ENCODE data around the gene SEC24A. TPM values are rescaled to one million over a fixed set of nuclear protein-coding genes. Genes with fewer than 3 reads are reported as not detected.

The SEC24A gene
- total RNA-seq (2022; extraction: Qiagen RNA extraction; ENCODE audit: low read depth) = 9.9 to 17.1 TPM (median 13.7 TPM) in 5 replicates

DNA sequence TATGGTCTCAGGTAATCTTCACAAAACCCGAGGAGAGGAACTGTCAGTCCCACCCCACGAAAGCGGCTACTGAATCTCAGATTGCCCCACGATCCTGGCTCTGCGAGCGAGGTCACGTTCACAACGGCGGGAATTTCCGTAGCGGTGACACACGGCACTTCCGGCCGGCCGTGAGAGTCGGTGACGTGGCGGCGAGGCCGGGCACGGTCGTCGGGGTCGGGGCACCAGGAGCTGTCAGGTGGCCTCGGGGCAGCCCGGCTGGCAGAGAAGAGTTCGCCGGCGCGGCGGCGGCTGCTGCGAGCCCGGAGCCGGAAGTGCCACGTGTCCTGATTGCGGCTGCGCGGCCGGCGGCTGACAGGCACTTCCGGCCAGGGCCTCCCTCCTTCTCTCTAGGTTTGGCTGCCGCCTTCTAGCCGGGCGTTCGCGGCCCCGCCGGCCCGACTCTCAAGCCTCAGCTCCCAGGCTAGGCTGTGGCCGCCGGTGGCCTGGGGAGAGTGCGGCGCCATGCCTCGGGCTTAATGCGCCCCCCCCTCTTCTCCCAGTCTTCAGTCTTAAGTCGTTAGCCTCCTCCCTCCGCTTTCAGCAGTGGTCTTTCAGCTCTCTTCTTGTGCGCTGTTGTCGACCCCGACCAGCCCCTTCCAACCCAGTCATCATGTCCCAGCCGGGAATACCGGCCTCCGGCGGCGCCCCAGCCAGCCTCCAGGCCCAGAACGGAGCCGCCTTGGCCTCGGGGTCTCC is at the start of gene SEC24A:
SEC24A (plus strand) TSS at position 361 of the 738 bp plus-strand sequence; CDS start at position 653, 292 bp downstream.

DNA sequence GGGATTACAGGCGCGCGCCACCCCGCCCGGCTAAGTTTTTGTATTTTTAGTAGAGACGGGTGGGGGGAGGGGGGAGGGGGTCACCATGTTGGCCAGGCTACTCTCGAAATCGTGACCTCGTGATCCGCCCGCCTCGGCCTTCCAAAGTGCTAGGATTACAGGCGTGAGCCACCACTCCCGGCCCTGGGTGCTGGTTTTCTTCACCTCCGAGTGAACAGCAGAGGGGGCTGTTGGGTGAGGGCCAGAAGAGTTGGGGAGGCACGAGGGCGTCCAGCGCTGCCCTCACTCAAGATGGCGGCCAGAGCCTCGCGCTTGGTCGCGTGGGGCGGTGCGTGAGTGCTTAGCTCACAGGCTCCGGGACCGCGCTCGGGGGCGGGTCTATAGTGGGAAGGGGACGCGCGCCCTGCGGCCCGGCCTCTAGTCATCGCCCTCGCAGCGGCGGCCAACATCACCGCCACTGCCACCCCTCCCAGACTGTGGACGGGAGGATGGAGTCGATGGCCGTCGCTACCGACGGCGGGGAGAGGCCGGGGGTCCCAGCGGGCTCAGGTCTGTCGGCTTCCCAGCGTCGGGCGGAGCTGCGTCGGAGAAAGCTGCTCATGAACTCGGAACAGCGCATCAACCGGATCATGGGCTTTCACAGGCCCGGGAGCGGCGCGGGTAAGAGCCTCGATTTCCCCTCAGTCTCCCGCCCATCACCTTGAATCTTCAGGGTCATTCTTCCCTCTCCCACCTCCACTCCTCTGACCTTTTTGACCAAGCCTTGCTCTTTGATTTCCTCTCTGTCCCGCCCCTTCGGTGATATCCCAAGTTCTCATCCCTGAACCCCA is 89.8 kb downstream of the SEC24A start, which contains the start of gene CAMLG:
CAMLG (plus strand) TSS at position 416 of the 830 bp plus-strand sequence; CDS start at position 489, 73 bp downstream.

DNA sequence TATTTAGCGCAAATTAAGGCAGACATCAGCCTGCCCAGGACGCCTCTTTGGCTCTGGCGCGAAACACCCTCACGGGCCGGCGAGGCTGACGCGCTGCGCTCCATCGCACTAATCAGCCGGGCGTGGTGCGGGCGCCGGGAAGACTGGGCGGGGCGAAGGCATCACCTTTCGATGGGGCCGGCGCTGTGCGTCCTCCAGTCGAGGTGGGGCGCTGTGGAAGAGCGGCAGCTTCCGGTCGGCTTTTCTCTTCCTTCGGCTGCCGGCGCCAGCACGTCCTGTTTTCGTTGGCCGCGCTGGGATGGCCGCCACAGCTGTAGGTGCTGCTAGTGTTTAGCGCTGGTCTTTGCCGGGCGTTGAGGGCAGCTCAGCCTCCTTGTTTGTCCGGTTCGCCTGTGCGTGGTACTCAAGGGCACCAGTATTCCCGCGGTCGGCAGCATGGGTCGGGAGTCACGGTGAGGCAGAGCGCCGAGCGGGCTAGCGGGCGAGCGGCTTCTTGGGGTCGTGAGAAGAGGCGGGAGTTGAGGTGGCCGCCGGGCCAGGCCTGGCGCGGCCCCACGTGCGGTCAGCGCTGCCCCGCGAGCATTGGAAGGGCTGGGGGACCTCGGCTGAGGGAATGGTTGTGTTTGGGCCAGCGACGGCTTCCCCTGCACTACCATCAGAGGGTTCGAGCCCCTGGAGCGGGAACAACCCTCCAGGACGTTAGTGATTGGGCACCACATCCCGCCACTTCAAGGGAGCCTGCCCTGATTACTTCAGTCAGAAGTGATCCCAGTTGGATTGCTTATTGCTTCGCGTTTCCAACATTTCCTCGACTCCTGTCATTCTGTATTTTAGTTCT is 110.1 kb downstream of the SEC24A start, which contains the start of gene DDX46:
DDX46 (plus strand) TSS at position 276 of the 838 bp plus-strand sequence; CDS start at position 436, 160 bp downstream.

Other genes with a start within 250 kb of the SEC24A start
- 40.2 to 48.8 TPM (median 45.3 TPM) in 5 replicates for gene CDKN2AIPNL, start 236.9 kb upstream of the SEC24A start, total RNA-seq (2022; extraction: Qiagen RNA extraction; ENCODE audit: low read depth)
- 23.6 to 41.8 TPM (median 36.0 TPM) in 5 replicates for gene JADE2, start 123.1 kb upstream of the SEC24A start, total RNA-seq (2022; extraction: Qiagen RNA extraction; ENCODE audit: low read depth)
- gene SAR1B, start 16.0 kb upstream of the SEC24A start, total RNA-seq (2022; extraction: Qiagen RNA extraction; ENCODE audit: low read depth) = 47.2 to 75.5 TPM (median 55.1 TPM) in 5 replicates
- 17.7 to 30.1 TPM (median 27.9 TPM) in 5 replicates for gene CAMLG, start 89.8 kb downstream of the SEC24A start, total RNA-seq (2022; extraction: Qiagen RNA extraction; ENCODE audit: low read depth)
- gene DDX46, start 110.0 kb downstream of the SEC24A start, total RNA-seq (2022; extraction: Qiagen RNA extraction; ENCODE audit: low read depth) = 54.9 to 90.0 TPM (median 64.9 TPM) in 5 replicates
- gene C5orf24, start 197.2 kb downstream of the SEC24A start, total RNA-seq (2022; extraction: Qiagen RNA extraction; ENCODE audit: low read depth) = 18.1 to 24.3 TPM (median 22.6 TPM) in 5 replicates
- 52.6 to 59.6 TPM (median 54.5 TPM) in 5 replicates for gene TXNDC15, start 225.6 kb downstream of the SEC24A start, total RNA-seq (2022; extraction: Qiagen RNA extraction; ENCODE audit: low read depth)

Measured in A549 treated with ZK216348 at 1 μM for 4 hours (cell line).